Putamen (tissue), 1 donor: ENCODE data around the gene NPTX2.

Experiments used
- DNase-seq: peaks from one replicate; pipeline ENCODE4 v3.0.0-alpha.2; 2016; ENCODE audit warnings: low spot score

The NPTX2 gene

DNA sequence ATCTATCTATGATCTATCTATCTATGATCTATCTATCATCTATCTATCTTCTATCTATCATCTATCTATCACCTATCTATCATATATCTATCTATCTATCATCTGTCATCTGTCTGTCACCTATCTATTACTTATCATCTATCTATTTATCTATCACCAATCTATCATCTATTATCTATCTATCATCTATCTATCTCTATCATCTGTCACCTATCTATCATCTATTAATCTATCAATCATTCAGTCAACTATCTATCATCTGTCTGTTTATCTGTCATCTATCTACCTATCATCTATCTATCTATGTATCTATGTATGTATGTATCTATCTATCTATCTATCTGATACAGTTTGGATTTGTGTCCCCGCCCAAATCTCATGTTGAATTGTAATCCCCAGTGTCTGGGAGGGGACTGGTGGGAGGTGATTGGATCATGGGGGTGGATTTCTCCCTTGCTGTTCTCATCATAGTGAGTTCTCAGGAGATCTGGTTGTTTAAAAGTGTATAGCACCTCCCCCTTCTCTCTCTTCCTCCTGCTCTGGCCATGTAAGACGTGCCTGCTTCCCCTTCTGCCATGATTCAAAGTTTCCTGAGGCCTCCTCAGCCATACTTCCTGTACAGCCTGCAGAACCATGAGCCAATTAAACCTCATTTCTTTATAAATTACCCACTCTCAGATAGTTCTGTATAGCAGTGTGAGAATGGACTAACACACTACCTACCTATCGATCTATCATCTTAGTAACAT lies 37.6 kb downstream of the NPTX2 start:
- DNase-seq = no peak

DNA sequence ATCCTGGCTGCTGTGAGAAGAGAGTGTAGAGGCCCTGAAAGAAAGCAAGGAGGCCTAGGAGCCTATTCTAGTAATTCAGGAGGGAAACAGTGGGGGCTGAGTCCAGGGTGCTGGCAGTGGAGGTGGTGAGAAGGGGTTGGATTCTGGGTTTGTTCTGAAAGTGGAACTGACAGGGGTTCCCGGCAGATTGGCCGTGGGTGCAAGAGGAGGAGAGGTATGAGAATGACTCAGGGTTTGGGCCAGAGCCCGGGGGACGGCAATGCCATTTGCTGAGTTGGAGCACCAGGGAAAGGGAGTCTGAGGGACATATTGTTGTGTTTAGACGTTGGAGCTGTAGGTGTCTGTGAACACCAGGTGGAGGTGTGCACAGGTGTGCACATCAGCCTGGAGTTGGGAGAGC lies 38.5 kb downstream of the NPTX2 start:
- DNase-seq = no peak

DNA sequence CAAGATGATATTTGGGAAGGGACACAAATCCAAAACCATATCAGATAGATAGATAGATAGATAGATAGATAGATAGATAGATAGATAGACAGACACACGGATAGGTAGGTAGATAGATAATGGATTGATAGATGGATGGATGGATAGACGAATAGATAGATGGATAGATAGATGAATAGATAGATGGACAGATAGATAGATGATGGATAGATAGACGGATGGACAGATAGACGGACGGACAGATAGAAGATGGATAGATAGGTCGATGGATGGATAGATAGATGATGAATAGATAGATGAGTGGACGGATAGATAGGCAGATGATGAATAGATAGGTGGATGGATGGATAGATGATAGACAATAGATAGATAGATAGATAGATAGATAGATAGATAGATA lies 39.8 kb downstream of the NPTX2 start:
- DNase-seq = no peak

DNA sequence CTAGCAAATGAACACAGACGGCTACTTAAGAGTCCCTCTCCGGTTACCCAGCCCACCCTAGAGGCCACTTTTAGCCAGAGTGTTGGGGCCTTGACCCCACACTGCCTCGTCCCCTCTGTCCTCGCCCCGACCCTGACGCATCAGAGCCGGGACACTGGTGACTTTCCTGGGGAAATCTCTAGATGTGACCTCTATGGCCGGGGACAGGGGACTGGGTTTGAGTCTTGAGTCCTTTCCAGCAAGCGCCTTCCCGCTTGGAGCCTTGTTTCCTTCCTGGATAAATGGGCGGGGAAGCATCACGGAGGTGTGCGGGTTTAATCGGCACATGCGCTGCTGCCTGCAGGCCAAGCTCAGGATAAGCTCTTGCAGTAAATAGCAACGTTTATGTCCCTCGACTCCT lies 40.7 kb downstream of the NPTX2 start:
- no peak for DNase-seq

DNA sequence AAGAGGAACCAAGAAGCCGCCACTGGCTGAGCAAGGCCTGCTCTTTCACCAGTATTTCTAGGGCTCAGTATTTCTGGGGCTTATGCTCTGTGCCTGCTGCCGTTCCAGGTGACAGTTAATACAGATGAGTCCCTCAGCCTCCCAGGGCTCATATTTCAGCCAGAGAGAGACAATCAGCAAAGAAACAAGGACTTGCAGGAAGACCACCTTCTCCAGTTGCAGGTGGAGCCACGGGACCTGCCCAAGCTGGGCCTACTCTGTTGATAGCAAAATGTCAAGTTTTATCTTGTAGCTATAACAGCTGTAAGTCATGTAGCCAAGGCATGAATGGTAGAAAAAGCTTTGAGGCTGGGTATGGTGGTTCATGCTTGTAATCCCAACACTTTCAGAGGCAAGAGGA lies 42.7 kb downstream of the NPTX2 start:
- DNase-seq = no peak

DNA sequence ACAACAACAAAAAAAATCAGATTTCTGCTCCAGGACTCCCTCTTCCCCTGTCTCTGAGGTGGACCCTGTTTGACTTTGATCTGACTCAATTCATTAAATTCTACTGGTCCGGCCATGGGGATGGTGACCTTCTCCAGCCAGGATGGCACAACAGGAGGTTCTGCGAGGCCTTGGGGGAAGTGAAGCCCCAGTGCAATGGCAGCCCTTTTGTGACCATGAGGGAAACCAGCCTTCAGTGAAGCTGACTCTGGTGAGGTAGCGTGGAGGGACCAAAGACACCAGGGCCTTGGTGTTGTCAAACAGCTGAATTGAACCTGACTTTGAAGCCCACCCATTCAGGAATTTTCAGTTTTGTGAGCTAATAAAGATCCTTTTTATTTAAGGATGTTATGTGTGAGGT lies 44.5 kb downstream of the NPTX2 start:
- no peak for DNase-seq

DNA sequence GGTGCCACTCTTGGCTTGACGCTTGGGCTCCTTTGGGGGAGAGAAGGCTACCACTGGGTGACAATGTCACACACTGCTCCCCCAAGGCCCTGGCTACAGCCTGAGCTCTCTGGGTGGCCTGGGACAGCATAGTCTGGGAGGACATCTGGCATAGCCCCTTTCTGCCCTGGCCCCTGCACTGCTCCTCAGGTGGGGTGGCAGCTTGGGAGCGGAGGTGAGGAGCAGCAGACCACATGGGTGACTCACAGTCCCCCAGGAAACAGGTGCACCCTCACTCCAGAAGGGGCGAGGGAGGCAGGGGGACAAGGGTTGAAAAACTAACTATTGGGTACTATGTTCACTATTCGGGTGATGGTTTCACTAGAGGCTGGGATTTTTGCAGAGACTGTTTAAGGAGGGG lies 45.2 kb downstream of the NPTX2 start:
- DNase-seq = no peak

DNA sequence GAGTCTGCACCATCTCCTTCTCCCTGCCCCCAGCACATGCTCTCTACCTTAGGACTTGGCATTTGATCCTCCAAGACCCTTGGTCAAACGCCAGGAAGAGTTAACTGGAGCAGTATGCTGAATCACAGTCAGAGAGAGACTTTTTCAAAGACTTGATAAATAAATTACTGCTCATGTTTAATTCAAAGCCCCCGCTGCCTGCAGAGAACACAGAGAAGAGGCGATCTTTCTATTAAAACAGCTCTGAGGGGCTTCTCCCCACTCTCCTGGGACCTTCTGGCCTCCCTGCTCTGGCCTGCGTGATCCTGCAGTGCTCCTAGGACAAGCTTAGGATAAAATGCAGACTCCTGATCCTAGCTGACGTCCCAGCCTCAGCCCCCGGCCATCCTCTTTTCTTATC lies 47.8 kb downstream of the NPTX2 start:
- no peak for DNase-seq

DNA sequence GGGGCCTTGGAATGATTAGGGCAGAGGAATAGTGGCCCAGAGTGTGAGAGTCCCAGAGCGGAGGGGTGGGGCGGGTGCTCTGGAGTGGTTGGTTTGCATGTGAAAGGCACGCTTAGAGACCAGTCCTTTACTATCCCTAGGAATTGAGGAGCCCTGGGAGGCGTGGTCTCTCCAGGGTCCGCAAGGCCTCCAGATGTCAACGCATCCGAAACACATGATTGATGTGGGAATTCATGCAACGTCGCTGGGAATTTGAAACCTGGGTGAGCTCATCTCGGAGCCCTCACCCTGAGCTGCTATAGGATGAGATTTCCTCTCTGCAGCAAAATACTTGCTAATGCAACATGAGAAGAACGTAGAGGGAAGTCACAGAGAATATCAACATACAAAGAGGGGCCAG lies 51.2 kb downstream of the NPTX2 start:
- DNase-seq = no peak

DNA sequence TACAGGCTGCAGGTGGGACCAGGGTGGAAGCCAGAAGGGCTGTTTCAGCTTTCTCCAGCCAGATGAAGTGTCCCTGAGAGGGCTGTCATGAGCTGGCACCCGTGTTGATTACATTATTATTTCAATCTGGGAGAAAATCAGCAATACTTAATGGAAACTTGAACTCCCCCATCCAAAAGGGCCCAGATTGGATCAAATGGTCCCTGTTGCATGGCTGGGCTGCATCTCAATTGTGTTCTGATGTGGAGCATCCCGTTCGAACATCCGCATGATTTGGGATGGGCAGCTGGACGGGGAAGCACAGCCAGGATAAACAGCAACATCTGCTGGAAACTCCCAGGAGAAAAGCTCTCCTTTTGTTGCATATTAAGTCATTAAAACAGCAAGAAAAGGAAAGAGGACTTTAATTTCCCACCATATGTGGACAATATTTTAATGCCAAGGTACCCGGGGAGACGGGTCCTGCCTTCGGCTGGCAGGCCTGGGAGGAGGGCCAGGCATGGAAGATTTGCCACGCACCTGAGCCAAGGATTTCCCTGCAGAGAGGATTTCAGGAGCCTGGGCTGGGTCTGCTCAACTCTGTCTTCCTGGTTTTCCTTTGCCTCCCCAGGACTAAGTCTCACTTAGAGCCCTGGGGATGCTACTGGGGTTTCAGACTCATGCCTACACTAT lies 52.4 kb downstream of the NPTX2 start:
- no peak for DNase-seq

DNA sequence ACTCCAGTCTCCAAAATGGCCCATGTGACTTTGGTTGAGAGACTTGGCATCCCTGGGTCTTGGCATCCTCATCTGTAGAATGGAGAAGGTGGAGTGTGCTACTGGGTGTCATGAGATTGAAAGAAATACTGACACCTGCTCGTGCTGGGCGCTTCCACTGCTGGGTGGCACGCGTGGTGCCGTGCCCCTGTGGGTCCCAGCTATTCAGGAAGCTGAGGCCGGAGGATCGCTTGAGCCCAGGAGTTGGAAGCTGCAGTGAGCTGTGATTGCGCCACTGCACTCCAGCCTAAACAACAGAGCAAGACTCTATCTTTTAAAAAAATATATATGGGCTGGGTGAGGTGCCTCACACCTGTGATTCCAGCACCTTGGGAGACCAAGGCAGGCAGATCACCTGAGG lies 53.1 kb downstream of the NPTX2 start:
- no peak for DNase-seq

DNA sequence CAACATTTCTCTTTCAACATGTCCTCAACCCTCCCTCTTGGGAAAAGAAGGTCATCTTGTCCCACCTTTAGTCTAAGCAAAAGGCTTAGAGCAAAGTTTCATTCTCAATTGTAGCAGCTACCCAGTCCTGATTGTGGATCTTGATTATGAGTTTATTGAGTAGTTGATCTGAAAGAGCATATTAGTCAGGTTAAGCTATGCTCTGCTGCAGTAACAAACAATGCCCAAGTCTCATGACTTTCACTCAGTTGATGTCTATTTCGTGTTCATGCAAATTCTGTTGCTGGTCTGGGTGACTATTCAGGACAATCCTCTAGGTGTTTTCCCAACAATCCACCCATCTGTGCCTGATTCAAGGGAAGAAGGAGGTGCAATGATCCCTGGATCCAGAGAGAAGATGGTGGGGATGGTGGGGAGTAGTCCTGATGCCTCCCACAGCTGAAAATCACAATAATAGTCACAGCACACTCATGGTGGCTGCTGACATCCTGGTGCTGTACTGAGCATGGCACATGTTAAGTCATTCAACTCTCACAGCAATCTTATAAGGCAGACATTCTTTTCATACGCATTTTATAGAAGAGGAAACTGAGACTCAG lies 54.7 kb downstream of the NPTX2 start:
- no peak for DNase-seq

DNA sequence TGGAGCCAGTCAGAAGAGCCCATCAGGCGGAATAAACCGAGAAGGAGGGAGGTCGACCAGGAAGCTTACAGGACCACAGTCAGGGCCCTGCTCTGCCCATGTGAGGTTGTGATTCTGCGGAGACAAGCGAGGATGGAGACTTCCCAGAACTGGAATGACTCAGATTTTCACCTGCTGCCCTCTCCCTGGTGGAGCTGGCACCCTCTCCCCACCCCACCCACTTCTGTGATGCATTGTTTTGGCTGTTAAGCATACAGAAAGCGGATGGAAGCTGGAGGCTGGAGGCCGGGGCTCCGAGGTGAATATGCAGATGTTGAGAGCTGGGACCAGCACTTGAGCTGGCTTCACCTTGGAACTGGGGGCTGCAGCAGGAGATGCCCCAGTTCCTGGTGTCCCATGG lies 57.4 kb downstream of the NPTX2 start:
- no peak for DNase-seq

DNA sequence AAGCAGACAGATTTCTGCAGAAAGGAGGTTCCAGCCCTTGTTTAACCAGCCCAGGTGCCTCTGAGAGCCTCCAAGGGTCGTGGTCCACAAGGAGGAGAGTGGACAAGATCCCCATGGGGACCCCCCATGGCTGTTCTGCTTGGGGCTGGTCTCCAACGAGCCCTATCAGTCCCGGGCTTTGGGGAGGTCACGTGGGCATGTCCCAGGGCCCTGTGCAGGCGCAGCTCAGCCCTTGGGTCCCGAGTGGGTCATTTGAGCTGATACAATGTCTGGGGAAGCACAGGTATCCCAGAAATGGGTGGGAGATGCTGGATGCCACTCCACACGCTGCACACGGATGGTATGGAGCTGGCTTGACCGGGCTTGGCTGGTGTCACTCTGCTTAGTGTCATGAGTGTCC lies 57.8 kb downstream of the NPTX2 start:
- no peak for DNase-seq

DNA sequence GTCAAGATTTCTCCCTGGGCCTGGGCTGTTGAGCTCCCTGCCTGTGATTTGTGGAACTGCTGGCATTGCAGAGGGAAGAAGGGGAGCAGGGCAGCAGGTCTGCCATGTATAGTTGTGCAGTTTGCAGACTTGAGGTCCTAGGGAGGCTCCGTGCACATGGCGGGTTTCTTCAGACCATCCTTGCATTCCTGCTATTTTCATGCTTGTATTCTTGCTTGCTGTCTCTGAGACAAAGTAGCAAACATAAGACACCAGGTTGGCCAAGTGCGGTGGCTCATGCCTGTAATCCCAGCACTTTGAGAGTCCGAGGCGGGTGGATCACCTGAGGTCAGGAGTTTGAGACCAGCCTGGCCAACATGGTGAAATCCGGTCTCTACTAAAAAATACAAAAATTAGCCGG lies 61.1 kb downstream of the NPTX2 start:
- DNase-seq = no peak
